Measurements from ENCODE around the gene ARL5A.

GRCh38 chr2:151753540-151753939, 74.7 kb downstream of the ARL5A start:
- TF ChIP-seq CTCF (conservative IDR thresholded peaks at IDR 0.05; ENCODE audit: low read depth, low read length) (no peak), EZH2 (IDR thresholded peaks at IDR 0.05; ENCODE audit: borderline replicate concordance, low read depth, low read length, poor library complexity, severe bottlenecking) (no peak)
